SJCRH30 (cell line): Measurements from ENCODE around the gene TMIE. TPM values are rescaled to one million over a fixed set of nuclear protein-coding genes. Genes with fewer than 3 reads are reported as not detected.

Experiments
- total RNA-seq: library from RNA; depleted of rRNA; stranded (reverse); fragments of >200 nt; shearing (Covaris generic); gene quantifications from 2 replicates; pipeline ENCODE4 v1.2.3, GENCODE V29; 2014; rRNA removed

TMIE gene
- total RNA-seq, 1 experiment from 2014 or later: 0.10 TPM

Other genes starting within 250 kb of the TMIE start
- gene LTF, start 236.5 kb upstream of the TMIE start, total RNA-seq: not detected in 2 replicates
- gene RTP3, start 203.4 kb upstream of the TMIE start, total RNA-seq: not detected in 2 replicates
- gene LRRC2, start 135.1 kb upstream of the TMIE start, total RNA-seq: not detected in 2 replicates
- gene FAM240A, start 88.9 kb upstream of the TMIE start, total RNA-seq: not detected in 2 replicates
- gene ALS2CL, start 7.7 kb upstream of the TMIE start, total RNA-seq: 6.5 and 9.4 TPM in 2 replicates
- not detected in 2 replicates for gene PRSS50, start 16.5 kb downstream of the TMIE start, total RNA-seq
- gene MYL3, start 162.1 kb downstream of the TMIE start, total RNA-seq: not detected in 2 replicates
- gene PTH1R, start 176.3 kb downstream of the TMIE start, total RNA-seq: 6.6 and 6.7 TPM in 2 replicates